ENCODE measurements around the gene SLK. TPM values are rescaled to one million over a fixed set of nuclear protein-coding genes. Genes with fewer than 3 reads are reported as not detected.

SLK gene
- total and polyA plus RNA-seq, 2 of the 4 experiments (the other 2 are of a cell fraction): 8.1 to 21.5 TPM

Small RNA genes within 50 kb of the gene (microRNA-seq; reads per million reads assigned to microRNA genes)
- gene MIR936 (ENCODE audit: unreplicated experiment): not detected
- not detected for gene RN7SL524P (ENCODE audit: insufficient read depth, insufficient read length)

Small RNA genes within 50 kb of the gene (small RNA-seq; reads per million reads assigned to genes)
- 0 reads per million in 5 experiments for gene RN7SL524P

Other genes starting within 250 kb of the SLK start
- 6.3 and 6.7 TPM in 2 replicates for gene SH3PXD2A, start 111.6 kb upstream of the SLK start, total RNA-seq (2012; rRNA removed)
- 23.0 and 26.3 TPM in 2 replicates for gene SH3PXD2A, start 111.6 kb upstream of the SLK start, polyA plus RNA-seq (2012; rRNA removed)
- gene STN1, start 49.0 kb upstream of the SLK start, total RNA-seq (2012; rRNA removed): 28.6 and 32.3 TPM in 2 replicates
- 14.3 and 17.8 TPM in 2 replicates for gene STN1, start 49.0 kb upstream of the SLK start, polyA plus RNA-seq (2012; rRNA removed)
- gene COL17A1, start 118.7 kb downstream of the SLK start, total RNA-seq (2012; rRNA removed): 0.18 and 0.83 TPM in 2 replicates
- 0.14 and 0.32 TPM in 2 replicates for gene COL17A1, start 118.7 kb downstream of the SLK start, polyA plus RNA-seq (2012; rRNA removed)
- 1.6 and 5.6 TPM in 2 replicates for gene SFR1, start 155.0 kb downstream of the SLK start, total RNA-seq (2012; rRNA removed)
- 2.0 and 2.3 TPM in 2 replicates for gene SFR1, start 155.0 kb downstream of the SLK start, polyA plus RNA-seq (2012; rRNA removed)

All from IMR-90 (cell line).